GM21786 (cell line): ENCODE data around the gene KDM4B.

Source experiments
- ATAC-seq: cut with Tn5 transposase; IDR thresholded peaks from one replicate; pipeline ENCODE4 v1.9.1; 2021; ENCODE audit not compliant: unreplicated experiment

Gene KDM4B

DNA sequence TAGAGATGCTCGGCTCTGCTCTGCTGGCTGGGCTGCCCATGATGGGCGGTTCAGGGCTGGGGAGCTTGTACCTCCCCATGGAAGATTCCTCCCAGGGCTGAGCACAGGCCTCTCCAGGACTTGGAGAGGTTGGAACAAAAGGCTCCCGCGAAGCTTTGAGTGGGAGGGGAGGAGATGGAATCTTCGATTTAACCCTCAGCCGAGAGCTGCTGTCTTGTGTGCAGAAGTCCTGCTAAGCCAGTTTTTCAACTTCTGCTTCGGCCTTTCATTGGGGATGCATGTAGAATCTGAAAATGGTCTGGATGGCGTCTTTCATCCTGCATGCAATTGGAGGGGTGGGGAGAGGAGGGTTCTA, 163.3 kb downstream of the KDM4B start:
- no peak for ATAC-seq

DNA sequence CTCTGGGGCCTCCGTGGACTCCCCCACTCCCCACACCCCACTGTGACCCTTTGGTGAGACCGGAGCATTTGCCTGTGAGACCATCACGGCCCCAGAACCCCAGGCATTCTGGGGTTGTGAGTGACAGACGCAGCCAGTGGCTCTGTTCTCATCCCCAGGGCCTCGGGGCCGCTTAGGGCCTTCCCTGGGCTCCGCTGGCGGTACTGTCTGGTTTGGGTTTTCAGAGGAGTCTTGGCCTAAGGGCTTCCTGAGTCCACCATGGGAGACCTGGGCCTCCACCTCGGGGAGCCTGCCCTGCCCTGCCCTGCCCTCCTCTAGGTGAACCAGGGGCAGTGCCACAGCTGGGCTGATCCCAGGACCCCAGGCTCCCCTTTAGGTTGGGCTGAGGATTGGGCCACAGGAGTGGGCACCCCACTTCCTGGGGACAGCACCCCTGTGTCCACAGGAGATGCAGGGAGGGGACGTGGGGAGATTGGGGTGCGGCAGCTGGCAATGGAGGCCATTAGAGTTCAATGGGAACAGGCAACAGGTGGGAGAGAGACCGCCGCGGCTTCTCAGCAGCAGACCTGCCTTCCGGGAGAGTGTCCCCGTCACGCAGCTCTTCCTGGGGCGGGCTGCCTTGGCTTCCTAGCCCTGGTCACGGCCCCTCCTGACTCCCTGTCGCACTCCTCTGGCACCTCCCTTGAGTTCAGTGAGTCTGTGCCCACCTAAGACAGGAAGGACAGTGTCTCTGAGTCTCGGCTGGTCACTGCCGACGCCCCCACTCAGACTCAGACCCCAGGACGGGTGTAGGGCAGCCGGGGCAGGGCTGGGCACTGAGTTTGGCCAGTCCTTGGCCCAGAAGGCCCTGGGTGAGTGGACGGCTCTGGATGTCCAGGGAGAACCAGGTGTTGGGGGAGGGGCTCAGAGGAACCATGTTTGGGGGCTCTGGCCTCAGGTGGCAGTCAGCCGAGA, 164.1 kb downstream of the KDM4B start:
- no peak for ATAC-seq

DNA sequence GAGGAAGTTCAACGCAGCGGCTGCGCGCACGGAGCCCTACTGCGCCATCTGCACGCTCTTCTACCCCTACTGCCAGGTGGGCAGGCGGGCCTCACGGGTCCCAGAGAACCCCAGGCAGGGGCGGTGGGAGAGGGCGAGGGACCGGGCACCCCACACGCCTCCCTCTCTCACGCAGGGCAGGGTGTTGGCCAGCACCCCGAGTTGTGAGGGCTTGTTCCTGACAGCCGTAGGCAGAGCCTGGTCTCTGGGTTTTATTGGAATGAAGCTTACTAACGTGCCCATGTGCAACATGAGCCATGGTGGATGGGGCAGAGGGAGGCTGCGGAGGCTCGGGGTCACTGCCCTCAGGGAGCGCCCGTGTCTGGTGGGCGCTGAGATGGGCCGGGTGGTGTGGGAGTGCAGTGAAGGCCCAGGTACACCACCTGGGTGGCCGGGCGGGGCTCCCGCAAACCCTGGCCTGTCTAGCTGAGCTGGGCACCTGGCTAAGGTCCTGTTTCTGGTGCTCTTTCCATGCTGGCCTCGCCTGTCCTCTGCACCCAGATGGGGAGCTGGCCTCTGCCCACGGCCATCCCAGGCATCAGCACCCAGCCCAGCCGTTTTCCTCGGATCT, 165.2 kb downstream of the KDM4B start:
- ATAC-seq, result no peak

DNA sequence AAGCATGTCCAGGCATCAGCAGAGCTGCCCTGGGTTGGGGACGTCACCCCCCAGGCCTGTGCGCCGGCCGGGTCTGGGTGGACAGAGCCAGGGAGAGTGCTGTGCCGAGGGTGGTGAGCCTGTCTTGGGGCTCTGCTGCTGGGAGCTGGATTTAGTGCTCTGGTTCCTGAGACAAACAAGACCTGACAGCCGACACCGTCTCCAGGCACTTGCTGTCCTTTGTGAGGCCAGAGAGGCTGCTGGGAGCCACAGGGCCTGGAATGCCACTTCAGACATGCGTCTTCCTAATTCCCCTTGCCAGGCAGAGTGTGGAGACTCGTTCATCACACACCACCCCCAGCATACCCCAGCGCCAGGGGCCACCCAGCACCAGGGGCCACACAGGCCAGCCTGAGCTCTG, 165.8 kb downstream of the KDM4B start:
- no peak for ATAC-seq

DNA sequence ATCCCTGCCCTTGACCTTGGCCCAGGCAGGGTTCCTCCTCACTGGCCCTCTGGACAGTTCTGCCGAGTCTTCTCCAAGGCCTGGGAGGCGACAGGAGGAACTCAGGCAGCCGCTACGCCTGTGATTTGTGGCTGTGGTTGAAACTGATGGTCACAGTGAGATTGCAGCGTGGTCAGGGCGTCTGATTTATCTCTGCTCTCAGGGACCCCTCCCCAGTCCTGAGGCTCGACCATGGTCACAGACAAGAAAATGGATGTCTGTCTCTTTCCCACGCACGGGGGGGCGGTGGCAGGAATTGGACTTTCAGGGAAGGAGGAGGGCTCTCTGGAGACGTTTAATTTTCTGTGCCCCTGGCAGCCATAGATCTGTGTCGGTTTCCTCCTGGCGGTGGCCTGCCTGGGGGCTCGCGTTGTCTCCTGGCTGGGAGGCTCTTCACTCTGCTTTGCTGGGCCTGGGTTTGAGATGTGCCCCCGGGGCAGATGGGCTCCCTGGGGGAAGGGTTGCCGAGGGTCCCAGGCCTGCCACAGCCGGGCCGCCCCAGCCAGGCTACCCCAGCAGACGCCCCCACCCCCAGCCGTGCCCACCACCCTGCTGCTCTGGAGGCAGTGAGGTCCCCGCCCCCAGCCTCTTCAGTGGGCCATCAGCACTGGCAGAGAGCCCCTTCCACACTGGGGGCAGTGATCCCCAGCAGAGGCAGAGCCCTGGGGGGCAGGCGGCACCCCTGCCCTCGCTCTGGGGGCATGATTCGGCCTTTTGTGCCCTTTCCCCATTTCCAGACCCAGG, 167.4 kb downstream of the KDM4B start:
- ATAC-seq, result no peak

DNA sequence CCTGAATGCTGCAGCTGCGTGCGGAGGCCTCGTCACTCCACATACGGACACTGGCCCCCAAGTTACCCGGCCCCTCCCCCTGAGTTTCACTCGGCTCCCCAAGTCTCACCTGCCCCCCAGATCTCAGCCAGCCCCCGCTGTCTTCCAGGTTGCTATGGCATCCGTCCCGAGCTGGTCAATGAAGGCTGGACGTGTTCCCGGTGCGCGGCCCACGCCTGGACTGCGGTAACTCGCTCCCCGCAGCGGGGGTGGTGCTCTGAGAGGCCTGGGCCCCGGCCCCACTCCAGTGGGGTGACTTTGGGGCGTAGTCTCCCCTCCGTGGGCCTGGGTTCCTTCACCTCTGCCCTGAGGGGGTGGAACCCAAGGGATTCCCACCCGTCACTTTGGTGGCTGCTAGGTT, 168.2 kb downstream of the KDM4B start:
- ATAC-seq, result no peak

DNA sequence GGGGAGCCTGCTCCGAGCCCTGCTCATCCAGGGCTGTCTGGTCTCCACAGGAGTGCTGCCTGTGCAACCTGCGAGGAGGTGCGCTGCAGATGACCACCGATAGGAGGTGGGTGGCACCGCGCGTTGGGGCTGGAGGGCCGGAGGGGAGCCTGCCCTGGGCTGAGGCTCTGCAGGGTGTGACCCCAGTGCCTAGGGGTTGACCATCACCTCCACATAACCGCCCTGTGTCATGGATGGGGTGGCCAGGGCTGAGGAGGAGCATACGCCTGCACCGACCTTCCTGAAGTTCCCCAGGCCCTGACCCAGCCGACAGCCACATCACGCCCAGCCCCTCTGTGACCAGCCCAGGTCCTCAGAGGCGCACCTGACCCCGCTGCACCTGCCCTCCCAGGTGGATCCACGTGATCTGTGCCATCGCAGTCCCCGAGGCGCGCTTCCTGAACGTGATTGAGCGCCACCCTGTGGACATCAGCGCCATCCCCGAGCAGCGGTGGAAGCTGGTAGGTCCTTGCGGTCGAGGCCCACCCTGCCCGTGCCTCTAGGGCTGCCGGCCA, 168.7 kb downstream of the KDM4B start:
- ATAC-seq, result no peak

DNA sequence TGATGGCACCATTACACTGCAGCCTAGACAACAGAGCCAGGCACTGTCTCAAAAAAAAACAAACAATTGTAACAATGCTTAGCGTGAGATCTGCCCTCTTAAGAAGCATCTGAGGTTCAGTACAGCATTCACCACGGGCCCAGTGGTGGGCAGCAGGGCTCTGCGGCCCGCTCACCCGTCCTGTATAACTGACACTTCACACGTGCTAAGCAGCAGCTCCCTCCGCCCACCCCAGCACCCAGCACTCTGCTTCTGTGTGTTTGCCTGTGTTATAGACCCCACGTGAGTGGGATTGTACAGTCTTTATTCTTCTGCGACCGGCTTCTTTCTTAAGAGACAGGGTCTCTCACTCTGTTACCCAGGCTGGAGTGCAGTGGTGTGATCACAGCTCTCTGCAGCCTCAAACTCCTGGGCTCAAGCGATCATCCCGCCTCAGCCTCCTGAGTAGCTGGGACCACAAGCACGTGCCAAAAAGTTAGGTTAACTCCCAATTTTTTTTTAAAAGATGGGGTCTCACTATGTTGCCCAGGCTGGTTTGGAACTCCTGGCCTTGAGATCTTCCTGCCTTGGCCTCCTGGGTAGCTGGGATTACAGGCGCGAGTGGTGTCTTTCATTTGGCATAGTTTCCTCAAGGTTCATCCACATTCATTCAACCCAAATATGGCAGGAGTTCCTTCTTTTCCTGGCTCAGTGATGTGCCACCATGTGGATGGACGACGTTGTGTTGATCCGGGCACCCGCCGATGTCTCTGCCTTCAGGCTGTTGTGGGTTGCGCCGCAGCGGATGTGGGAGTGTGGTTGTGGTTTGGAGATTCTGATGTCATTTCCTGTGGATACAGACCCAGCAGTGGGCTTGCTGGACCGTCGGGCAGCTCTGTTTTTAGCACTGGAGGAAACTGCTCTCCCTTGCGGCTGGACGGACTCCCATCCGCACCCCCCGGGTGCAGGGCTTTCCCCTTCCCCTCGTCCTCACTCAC, 170.0 kb downstream of the KDM4B start:
- ATAC-seq, result peak; percentile 57

DNA sequence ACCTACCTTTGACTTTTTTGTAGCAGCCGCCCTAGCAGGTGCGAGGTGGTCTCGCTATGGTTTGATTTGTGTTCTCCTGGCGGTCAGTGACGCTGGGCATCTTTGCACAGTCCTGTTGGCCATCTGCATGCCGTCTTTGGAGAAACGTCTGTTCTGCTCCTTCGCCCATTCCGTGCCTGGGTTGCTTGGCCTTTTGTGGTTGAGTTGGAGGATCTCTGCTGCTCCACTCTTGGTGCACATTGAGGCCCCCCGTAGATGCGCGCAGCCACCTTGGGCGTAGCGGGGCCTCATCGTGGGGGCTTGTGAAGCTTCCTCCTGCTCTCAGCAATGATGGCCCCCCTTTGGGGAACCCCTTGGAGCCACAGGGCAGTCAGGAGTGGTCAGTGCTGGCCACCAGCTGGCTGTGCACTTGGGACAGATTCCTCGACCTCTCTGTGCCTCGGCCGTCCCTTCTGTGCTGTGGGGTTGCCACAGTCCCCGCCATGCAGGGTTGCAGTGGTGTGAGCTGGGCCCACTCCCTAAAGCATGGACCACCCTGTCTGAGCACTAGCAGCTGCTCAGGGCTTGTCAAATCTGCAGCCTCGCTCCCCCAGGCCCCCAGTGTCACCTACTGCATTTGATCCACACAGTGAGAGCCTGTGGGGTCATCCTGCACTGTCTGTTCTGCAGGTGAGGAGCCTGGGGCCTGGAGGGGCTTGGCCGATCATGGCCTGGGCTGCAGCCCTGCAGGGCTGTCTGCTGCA, 170.8 kb downstream of the KDM4B start:
- no peak for ATAC-seq

DNA sequence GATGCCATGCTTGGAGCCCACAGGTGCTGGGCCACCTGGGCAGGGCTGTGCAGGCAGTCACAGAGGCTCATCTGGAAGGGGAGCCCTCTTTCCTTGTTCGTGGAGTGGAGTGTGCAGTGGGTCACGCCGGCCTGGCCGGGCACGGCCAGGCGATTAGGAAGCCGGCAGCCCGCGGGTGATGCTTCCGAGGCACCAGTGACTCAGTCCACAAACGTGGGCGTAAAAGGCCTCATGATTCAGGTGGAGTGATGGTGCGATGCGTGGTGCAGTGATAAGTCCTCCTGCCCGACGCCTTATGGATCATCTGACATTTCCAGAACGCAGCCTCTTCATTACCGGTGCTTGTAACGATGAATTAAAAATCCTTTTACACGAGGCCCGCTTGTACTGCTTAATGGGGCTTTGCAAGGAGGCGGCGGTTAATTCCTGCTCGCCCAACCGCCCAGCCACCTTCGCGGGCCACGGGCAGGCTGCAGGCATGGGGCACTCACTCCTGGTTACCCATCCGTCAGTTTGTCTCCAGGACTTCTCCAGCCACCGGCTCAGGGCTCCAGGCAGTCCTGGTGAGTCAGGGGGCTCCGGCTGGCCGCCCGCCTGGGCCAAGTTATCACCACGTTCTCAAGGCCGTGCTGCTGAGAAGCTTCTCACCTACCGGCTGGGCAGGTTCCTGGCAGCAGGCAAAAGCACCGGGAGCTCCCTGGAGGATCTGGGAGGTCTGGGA, 172.4 kb downstream of the KDM4B start:
- no peak for ATAC-seq

DNA sequence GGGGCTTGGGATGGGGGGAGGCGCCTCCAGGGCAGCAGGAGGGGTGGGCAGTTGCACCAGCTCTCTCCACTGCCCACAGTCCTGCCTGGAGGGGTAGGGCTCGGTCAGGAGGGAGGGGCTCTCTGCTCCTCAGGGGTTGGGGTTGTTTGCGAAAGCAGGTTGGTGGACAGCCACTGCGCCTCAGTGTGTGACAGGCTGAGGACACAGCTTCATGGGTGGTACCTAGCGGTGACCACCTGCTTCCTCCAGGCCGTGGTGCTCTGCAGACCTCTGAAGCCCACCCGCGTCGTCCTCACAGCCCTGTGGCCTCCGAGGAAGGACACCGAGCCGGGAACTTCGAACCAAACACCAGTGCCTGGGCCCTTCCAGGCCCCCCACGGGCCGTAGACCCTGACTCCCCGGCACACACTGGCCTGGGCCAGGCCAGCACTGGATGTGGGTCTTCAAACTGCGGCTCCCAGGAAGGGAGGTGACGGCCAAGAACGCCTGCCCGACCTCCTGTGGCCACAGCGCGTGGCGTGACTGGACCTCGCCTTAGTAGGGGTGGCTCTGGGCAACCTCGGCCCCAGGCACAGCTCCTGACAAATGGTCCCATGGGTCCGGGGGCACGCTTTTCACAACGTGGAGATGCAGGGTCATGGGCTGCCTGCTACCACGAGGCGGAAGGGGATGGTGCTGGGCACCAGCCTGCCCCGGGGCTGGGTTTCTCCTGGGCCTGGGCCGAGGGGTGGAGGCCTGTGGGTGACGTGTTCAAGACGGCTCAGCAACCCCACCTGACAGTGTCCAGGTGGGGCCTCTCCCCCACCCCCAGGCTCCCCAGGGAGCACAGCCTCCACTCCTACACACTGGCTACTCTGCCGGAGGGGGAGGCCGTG, 173.2 kb downstream of the KDM4B start:
- no peak for ATAC-seq

DNA sequence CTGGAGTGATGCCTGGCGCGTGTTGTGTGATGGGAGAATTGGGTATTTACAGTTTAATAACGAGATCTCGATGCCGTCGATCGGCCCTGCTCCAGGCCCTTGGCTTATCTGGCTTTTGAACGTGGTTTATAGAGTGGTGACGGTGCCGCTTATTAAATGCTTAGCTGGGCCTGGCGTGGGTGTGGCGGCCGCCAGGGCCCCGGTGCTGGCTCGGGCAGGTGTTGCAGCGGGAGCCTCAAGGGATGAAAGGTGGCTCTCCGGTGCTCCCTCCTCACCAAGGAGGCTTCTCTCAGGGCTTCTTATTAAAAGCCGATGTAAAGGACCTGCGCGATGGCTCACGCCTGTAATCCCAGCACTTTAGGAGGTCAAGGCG, 173.8 kb downstream of the KDM4B start:
- ATAC-seq, result no peak

DNA sequence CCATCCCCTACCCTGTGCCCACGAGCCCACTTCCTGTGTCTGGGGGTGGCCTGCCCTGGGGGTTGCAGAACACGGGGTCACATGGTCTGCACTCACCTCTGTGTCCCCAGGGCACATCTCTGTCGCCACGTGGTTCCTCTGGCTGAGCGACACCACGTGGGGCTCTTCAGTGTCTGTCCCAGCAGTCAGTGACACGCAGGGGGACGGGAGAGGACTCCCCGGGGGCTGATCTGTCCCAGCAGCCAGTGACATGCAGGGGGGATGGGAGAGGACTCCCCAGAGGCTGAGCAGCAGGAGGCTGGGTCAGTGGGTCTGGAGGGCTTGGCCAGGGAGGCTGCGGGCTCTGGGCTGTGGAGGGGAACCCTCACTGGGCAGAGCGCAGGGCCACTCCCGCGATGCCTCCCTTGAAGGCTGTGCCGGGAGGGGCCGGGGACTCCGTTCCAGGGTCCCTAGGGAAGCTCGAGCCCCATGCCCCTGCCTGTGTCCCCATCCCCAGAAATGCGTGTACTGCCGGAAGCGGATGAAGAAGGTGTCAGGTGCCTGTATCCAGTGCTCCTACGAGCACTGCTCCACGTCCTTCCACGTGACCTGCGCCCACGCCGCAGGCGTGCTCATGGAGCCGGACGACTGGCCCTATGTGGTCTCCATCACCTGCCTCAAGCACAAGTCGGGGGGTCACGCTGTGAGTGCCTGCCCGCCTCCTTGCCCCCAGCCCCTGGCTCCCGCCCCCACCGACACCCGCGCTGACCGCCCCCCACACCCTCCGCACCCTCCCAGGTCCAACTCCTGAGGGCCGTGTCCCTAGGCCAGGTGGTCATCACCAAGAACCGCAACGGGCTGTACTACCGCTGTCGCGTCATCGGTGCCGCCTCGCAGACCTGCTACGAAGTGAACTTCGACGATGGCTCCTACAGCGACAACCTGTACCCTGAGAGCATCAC, 174.8 kb downstream of the KDM4B start:
- ATAC-seq, result no peak

DNA sequence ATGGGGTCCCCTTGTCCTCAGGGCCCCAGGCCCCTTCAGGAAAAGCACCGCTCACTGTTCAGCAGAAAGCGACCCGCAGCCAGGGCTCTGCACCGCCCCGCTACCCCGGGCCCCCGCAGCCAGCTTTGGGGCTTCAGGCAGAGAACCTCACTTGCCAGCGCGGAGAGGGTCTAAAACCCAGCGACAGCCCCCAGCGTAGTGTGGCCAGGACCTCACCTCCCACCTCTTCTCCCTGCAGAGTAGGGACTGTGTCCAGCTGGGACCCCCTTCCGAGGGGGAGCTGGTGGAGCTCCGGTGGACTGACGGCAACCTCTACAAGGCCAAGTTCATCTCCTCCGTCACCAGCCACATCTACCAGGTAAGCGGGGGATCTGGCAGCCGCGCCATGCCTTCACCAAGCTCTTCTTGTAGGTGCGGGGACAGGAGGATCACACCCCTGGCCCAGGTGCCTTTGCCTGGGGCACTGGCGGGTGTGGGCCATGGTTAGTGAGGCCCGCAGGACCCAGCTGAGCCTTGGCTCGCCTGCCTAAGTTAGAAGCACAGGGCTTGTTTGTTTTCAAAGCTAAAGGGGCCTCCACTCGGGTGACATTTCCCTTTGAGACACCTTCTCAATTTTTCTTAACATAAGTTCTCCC, 175.7 kb downstream of the KDM4B start:
- no peak for ATAC-seq

DNA sequence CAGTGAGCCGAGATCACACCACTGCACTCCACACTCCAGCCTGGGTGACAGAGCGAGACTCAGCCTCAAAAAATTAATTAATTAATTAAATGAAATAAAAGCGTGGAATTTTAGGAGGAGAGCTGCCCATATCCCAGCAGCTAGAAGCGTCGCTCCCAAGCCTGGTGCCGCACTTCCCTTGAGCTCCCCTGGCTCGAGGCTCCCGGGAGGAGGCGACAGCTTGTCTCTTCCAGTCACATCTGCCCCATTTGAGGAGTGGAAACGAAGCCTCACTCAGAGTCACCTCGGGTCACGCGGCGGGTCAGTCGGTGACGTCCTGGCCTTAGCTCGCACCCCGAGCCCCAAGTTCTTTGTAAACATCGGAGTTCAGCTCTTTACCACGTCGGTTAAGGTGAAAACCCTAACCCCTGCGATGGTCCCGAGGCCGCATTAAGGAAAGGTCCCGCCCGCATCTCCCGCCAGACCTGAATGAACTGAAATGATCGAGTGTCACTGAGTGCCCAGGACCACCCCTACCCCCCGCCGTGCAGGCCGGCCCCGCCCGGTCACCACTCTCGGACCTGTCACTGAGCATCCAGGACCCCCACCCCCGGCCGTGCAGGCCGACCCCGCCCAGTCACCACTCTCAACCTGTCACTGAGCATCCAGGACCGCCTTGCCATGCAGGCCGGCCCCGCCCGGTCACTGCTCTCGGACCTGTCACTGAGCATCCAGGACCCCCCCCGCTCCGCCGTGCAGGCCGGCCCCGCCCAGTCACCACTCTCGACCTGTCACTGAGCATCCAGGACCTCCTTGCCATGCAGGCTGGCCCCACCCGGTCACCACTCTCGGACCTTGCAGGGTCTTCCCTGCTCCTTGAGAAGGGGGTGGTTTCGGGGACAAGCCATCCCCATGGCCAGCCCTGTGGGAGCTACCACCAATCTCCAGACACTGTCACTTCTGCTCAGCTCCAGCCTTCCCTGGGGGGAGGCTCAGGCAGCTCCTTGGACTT, 176.9 kb downstream of the KDM4B start:
- no peak for ATAC-seq
